ENCODE results near the gene DLGAP1.

Gene DLGAP1

GRCh38 chr18:4134700-4135099, 320.4 kb downstream of the DLGAP1 start:
- ChIA-PET CTCF (no interaction called here), POLR2A (no interaction called here)
- DNase-seq (ENCODE audit: extremely low spot score): no peak
- TF ChIP-seq PKNOX1 (IDR thresholded peaks at IDR 0.05): no peak
- TF ChIP-seq ELF4 (IDR thresholded peaks at IDR 0.05): no peak
- no peak for TF ChIP-seq ZNF384 (IDR thresholded peaks at IDR 0.05)
- TF ChIP-seq LEF1 (IDR thresholded peaks at IDR 0.05; ENCODE audit: borderline replicate concordance): no peak
- TF ChIP-seq FOXM1 (IDR thresholded peaks at IDR 0.05; ENCODE audit: borderline replicate concordance): no peak
- TF ChIP-seq TARDBP (IDR thresholded peaks at IDR 0.05): no peak
- TF ChIP-seq HDGF (IDR thresholded peaks at IDR 0.05; ENCODE audit: borderline replicate concordance): no peak
- no peak for TF ChIP-seq BHLHE40 (IDR thresholded peaks at IDR 0.05; ENCODE audit: borderline replicate concordance)
- TF ChIP-seq FOXA1 (IDR thresholded peaks at IDR 0.05): no peak
- no peak for TF ChIP-seq L3MBTL2 (conservative IDR thresholded peaks at IDR 0.05)
- no peak for TF ChIP-seq CTBP1 (IDR thresholded peaks at IDR 0.05; ENCODE audit: borderline replicate concordance)
- no peak for TF ChIP-seq ARNT (IDR thresholded peaks at IDR 0.05)
- TF ChIP-seq NFRKB (IDR thresholded peaks at IDR 0.05): no peak

GRCh38 chr18:4130734-4131719, 324.1 kb downstream of the DLGAP1 start:
- CTCF ChIA-PET: no interaction called here

GRCh38 chr18:4126939-4127338, 328.2 kb downstream of the DLGAP1 start:
- POLR2A ChIA-PET: no interaction called here
- CTCF ChIA-PET: no interaction called here
- TF ChIP-seq ELF4 (IDR thresholded peaks at IDR 0.05) (no peak), HDGF (IDR thresholded peaks at IDR 0.05; ENCODE audit: borderline replicate concordance) (no peak), LEF1 (IDR thresholded peaks at IDR 0.05; ENCODE audit: borderline replicate concordance) (no peak)
- DNase-seq (ENCODE audit: extremely low spot score): no peak

More at GRCh38 chr18:4130734-4131719, 324.1 kb downstream of the DLGAP1 start:
- DNase-seq (ENCODE audit: extremely low spot score): no peak
- POLR2A ChIA-PET: no interaction called here
- TF ChIP-seq CTBP1 (IDR thresholded peaks at IDR 0.05; ENCODE audit: borderline replicate concordance) (no peak), FOXK2 (IDR thresholded peaks at IDR 0.05) (no peak), ARNT (IDR thresholded peaks at IDR 0.05) (no peak), PKNOX1 (IDR thresholded peaks at IDR 0.05) (no peak), L3MBTL2 (conservative IDR thresholded peaks at IDR 0.05) (no peak)

GRCh38 chr18:4125627-4126230, 329.4 kb downstream of the DLGAP1 start:
- no peak for TF ChIP-seq ZNF384 (IDR thresholded peaks at IDR 0.05)
- TF ChIP-seq CTBP1 (IDR thresholded peaks at IDR 0.05; ENCODE audit: borderline replicate concordance): no peak
- no peak for TF ChIP-seq HDGF (IDR thresholded peaks at IDR 0.05; ENCODE audit: borderline replicate concordance)
- no peak for TF ChIP-seq BHLHE40 (IDR thresholded peaks at IDR 0.05; ENCODE audit: borderline replicate concordance)
- TF ChIP-seq ARNT (IDR thresholded peaks at IDR 0.05): no peak
- TF ChIP-seq ELF4 (IDR thresholded peaks at IDR 0.05): no peak
- no peak for TF ChIP-seq TARDBP (IDR thresholded peaks at IDR 0.05)
- no peak for TF ChIP-seq FOXM1 (IDR thresholded peaks at IDR 0.05; ENCODE audit: borderline replicate concordance)
- no peak for TF ChIP-seq PKNOX1 (IDR thresholded peaks at IDR 0.05)

GRCh38 chr18:4125224-4125623, 329.9 kb downstream of the DLGAP1 start:
- POLR2A ChIA-PET: no interaction called here
- no peak for TF ChIP-seq FOXK2 (IDR thresholded peaks at IDR 0.05)
- no peak for TF ChIP-seq ARNT (IDR thresholded peaks at IDR 0.05)
- TF ChIP-seq NFRKB (IDR thresholded peaks at IDR 0.05): no peak
- DNase-seq (ENCODE audit: extremely low spot score): no peak
- CTCF ChIA-PET: interaction anchor here (1.2 kb wide), 1 partner anchor 19 kb away, joined by 3 read pairs; no protein-coding TSS in a partner anchor

More at GRCh38 chr18:4125627-4126230, 329.4 kb downstream of the DLGAP1 start:
- DNase-seq (ENCODE audit: extremely low spot score): no peak
- CTCF ChIA-PET: interaction anchor here (1.2 kb wide), 1 partner anchor 19 kb away, joined by 3 read pairs; no protein-coding TSS in a partner anchor
- POLR2A ChIA-PET: no interaction called here

- TF ChIP-seq ZNF384 (IDR thresholded peaks at IDR 0.05): no peak
- TF ChIP-seq FOXK2 (IDR thresholded peaks at IDR 0.05): no peak
- no peak for TF ChIP-seq PKNOX1 (IDR thresholded peaks at IDR 0.05)
- TF ChIP-seq FOXA1 (IDR thresholded peaks at IDR 0.05): no peak
- TF ChIP-seq LEF1 (IDR thresholded peaks at IDR 0.05; ENCODE audit: borderline replicate concordance): no peak
- no peak for TF ChIP-seq TARDBP (IDR thresholded peaks at IDR 0.05)
- TF ChIP-seq CTBP1 (IDR thresholded peaks at IDR 0.05; ENCODE audit: borderline replicate concordance): no peak
- no peak for TF ChIP-seq SUZ12 (IDR thresholded peaks at IDR 0.05)
- no peak for TF ChIP-seq HDGF (IDR thresholded peaks at IDR 0.05; ENCODE audit: borderline replicate concordance)
- no peak for TF ChIP-seq L3MBTL2 (conservative IDR thresholded peaks at IDR 0.05)
- no peak for TF ChIP-seq ELF4 (IDR thresholded peaks at IDR 0.05)
- TF ChIP-seq BHLHE40 (IDR thresholded peaks at IDR 0.05; ENCODE audit: borderline replicate concordance): no peak
- CTCF ChIA-PET: no interaction called here
- POLR2A ChIA-PET: no interaction called here
- no peak for DNase-seq (ENCODE audit: extremely low spot score)
These were observed 335.3 kb downstream of the DLGAP1 start for GRCh38 chr18:4119813-4120212.
